Panc1 (cell line): ENCODE data around the gene VSTM2A. TPM values are rescaled to one million over a fixed set of nuclear protein-coding genes. Genes with fewer than 3 reads are reported as not detected.

ENCODE experiments used
- ATAC-seq: fragments of 200-7000 bp; cut with Tn5 transposase; 2 replicates; pipeline ENCODE4 v1.9.1; 2020; ENCODE audit warnings: mild to moderate bottlenecking, moderate library complexity
- BruUV-seq: library from RNA; stranded (reverse); fragments of 400-500 nt; replicated peaks from 2 replicates; lab custom pipeline; 2021; lab: Mats Ljungman, UMichigan
- CTCF ChIA-PET: fragments of 300-600 bp; sonication (Branson Sonifier 250); formaldehyde crosslinking; loops from one replicate; lab custom pipeline; 2022; ENCODE audit warnings: antibody characterized with exemption; lab: Charles Lee
- POLR2A ChIA-PET: fragments of 300-600 bp; sonication (Branson Sonifier 250); formaldehyde crosslinking; loops from one replicate; lab custom pipeline; 2022; ENCODE audit warnings: antibody characterized with exemption; lab: Charles Lee
- DNase-seq: peaks from one replicate; pipeline ENCODE4 v3.0.0-alpha.2; 2010; ENCODE audit warnings: low read depth, low spot score
- H3K27ac ChIP-seq: 2 replicates; pipeline ENCODE4 v1.5.1; 2011; ENCODE audit warnings: mild to moderate bottlenecking, low read length, inconsistent platforms
- H3K27me3 ChIP-seq: fragments of 200-500 bp; sonication (Bioruptor generic); 2 replicates; pipeline ENCODE4 v1.6.0; 2014; ENCODE audit warnings: low read length, inconsistent platforms; ENCODE audit not compliant: control insufficient read depth, insufficient read depth
- H3K36me3 ChIP-seq: fragments of 200-500 bp; sonication (Bioruptor generic); 2 replicates; pipeline ENCODE4 v1.5.1; 2014; ENCODE audit warnings: inconsistent platforms, mild to moderate bottlenecking, low read length, moderate library complexity; ENCODE audit not compliant: control insufficient read depth, insufficient read depth
- H3K4me1 ChIP-seq: 2 replicates; pipeline ENCODE4 v1.5.1; 2011; ENCODE audit warnings: inconsistent platforms, mild to moderate bottlenecking, low read length, moderate library complexity; ENCODE audit not compliant: control insufficient read depth, insufficient read depth
- H3K4me3 ChIP-seq, 2 experiments: 2 replicates each; pipeline ENCODE4 v1.5.1; 2011 to 2012; ENCODE audit warnings: low read depth in 2 of 2, low read length in 2 of 2, mild to moderate bottlenecking in 2 of 2, inconsistent platforms in 1 of 2, moderate library complexity in 1 of 2
- H3K9me3 ChIP-seq: fragments of 200-500 bp; sonication (Bioruptor generic); 2 replicates; pipeline ENCODE4 v1.5.1; 2014; ENCODE audit warnings: low read depth, mild to moderate bottlenecking, inconsistent platforms, low read length, moderate library complexity; ENCODE audit not compliant: control insufficient read depth, insufficient read depth
- CTCF ChIP-seq: fragments of 450-650 bp; IDR thresholded peaks from 2 replicates; pipeline ENCODE4 v1.5.1; 2017; ENCODE audit warnings: mild to moderate bottlenecking
- POLR2AphosphoS5 ChIP-seq: IDR thresholded peaks from 2 replicates; pipeline ENCODE4 v1.6.1; 2012; ENCODE audit warnings: mild to moderate bottlenecking, low read depth, low read length, moderate library complexity
- SIN3A ChIP-seq: IDR thresholded peaks from 2 replicates; pipeline ENCODE4 v1.6.1; 2012; ENCODE audit warnings: low read depth, mild to moderate bottlenecking, low read length, moderate library complexity, borderline replicate concordance; ENCODE audit not compliant: insufficient read depth
- TCF7L2 ChIP-seq: IDR thresholded peaks from 2 replicates; pipeline ENCODE4 v1.6.1; 2011; ENCODE audit warnings: mild to moderate bottlenecking, low read depth, low read length, inconsistent platforms
- in situ Hi-C: cut with HindIII; loops from 2 replicates; pipeline ENCODE4 v1.10.0; 2016; ENCODE audit warnings: low sequenced_read_pairs, low pct_unique_long_range_greater_than_20kb
- intact Hi-C: fragments of 100-400 bp; cut with micrococcal nuclease; formaldehyde crosslinking; loops from one replicate; pipeline ENCODE4 v1.10.0; 2022; ENCODE audit not compliant: unreplicated experiment
- total RNA-seq: library from RNA; stranded (reverse); gene quantifications from one replicate; pipeline ENCODE4 v1.2.1, GENCODE V29; 2021; ENCODE audit not compliant: unreplicated experiment
- TF ChIP-seq, protein P1 (sequence below), 2 experiments: IDR thresholded peaks; 2 replicates each; pipeline ENCODE4 v1.6.1; 2011 to 2012; ENCODE audit warnings: low read depth in 2 of 2, control low read depth in 1 of 2, low read length in 1 of 2, mild to moderate bottlenecking in 1 of 2, moderate library complexity in 1 of 2; ENCODE audit not compliant: insufficient read depth in 1 of 2

The VSTM2A gene
- total RNA-seq, 1 experiment from 2014 or later: not detected

- intact Hi-C loops (no loop called here), in situ Hi-C loops (no loop called here)
- BruUV-seq: no TSS peak
- POLR2A ChIA-PET: no interaction called here
- H3K4me3 ChIP-seq: no peak overlapping the region
- peaks cover 6% of the 10 kb centered on the region; the same call in 1 of the 2 replicates for H3K27me3 ChIP-seq
- TF ChIP-seq TCF7L2 (no peak), CTCF (no peak), SIN3A (no peak), POLR2AphosphoS5 (no peak)
- TF ChIP-seq, protein P1, sequence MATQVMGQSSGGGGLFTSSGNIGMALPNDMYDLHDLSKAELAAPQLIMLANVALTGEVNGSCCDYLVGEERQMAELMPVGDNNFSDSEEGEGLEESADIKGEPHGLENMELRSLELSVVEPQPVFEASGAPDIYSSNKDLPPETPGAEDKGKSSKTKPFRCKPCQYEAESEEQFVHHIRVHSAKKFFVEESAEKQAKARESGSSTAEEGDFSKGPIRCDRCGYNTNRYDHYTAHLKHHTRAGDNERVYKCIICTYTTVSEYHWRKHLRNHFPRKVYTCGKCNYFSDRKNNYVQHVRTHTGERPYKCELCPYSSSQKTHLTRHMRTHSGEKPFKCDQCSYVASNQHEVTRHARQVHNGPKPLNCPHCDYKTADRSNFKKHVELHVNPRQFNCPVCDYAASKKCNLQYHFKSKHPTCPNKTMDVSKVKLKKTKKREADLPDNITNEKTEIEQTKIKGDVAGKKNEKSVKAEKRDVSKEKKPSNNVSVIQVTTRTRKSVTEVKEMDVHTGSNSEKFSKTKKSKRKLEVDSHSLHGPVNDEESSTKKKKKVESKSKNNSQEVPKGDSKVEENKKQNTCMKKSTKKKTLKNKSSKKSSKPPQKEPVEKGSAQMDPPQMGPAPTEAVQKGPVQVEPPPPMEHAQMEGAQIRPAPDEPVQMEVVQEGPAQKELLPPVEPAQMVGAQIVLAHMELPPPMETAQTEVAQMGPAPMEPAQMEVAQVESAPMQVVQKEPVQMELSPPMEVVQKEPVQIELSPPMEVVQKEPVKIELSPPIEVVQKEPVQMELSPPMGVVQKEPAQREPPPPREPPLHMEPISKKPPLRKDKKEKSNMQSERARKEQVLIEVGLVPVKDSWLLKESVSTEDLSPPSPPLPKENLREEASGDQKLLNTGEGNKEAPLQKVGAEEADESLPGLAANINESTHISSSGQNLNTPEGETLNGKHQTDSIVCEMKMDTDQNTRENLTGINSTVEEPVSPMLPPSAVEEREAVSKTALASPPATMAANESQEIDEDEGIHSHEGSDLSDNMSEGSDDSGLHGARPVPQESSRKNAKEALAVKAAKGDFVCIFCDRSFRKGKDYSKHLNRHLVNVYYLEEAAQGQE (IDR thresholded peaks at IDR 0.05; ENCODE audit: insufficient read depth in 1 of 2, low read depth in 2 of 2, low read length in 1 of 2): no peak
- H3K27ac ChIP-seq: no peak overlapping the region
- DNase-seq (no peak), ATAC-seq (no peak)
- CTCF ChIA-PET: no interaction called here
- no peaks in the 10 kb centered on the region for H3K36me3 ChIP-seq
- no peaks in the 10 kb centered on the region for H3K9me3 ChIP-seq
- H3K4me1 ChIP-seq: no peaks in the 10 kb centered on the region
These were observed 21.2 kb downstream of the VSTM2A start for GRCh38 chr7:54563329-54563916.

- TF ChIP-seq SIN3A (no peak), CTCF (no peak), POLR2AphosphoS5 (no peak)
- Histone ChIP-seq H3K4me3 (no peak overlapping the region), H3K36me3 (no peaks in the 10 kb centered on the region), H3K27me3 (peaks cover 3% of the 10 kb centered on the region; the same call in 1 of the 2 replicates), H3K4me1 (no peaks in the 10 kb centered on the region), H3K9me3 (no peaks in the 10 kb centered on the region), H3K27ac (no peak overlapping the region)
- ATAC-seq (no peak), DNase-seq (no peak)
- in situ Hi-C loops: no loop called here
- intact Hi-C loops: no loop called here
- CTCF ChIA-PET: no interaction called here
- BruUV-seq: no TSS peak
- POLR2A ChIA-PET: no interaction called here
These were observed 23.3 kb downstream of the VSTM2A start for GRCh38 chr7:54565432-54565831.
